KG1 (cell line): ENCODE data around the gene SLC15A3.
A peak's percentile ranks its signal among the peaks of the same experiment; 100 is the strongest.

ENCODE experiments used
- DNase-seq: peaks from one replicate; lab custom pipeline; 2025; lab: John Stamatoyannopoulos, UW

Gene SLC15A3

DNA sequence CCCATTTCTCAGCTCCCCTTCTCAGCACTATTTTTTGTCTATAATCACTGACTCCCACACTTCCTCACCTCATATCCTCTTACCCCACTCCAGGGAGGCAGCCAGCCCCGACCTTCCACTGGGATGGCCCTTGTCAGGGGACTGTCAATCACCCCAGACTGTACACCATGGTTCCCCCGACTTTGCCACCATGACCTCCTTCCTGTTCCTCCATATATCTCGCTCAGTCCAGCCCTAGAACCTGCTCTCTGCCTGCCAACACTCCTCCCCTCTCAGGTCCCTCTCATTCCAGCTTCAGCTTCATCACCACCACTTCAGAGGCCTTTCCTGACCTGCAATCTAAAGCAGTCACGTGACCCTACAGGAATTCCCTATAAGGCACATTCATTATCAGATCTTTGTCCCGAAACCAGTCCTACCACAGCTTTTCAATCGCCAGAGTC lies 62.1 kb downstream of the SLC15A3 start:
- DNase-seq = no peak

GRCh38 chr11:60887556-60887955 lies 64.4 kb downstream of the SLC15A3 start:
- DNase-seq = peak; percentile 17
